Esophagus muscularis mucosa (tissue), 4 donors: Measurements from ENCODE around the gene MRPS11. TPM values are rescaled to one million over a fixed set of nuclear protein-coding genes. Genes with fewer than 3 reads are reported as not detected.

ENCODE experiments used
- DNase-seq: peaks from one replicate; pipeline ENCODE4 v3.0.0-alpha.2; 2017; ENCODE audit errors: extremely low spot score
- H3K27ac ChIP-seq, 4 donors: fragments of 200-600 bp; sonication (generic); replicated peaks in 1 of 4; 1 replicate in 3 of 4; 2 replicates in 1 of 4; pipeline ENCODE4 v1.5.1; 2016 to 2019; ENCODE audit warnings: mild to moderate bottlenecking in 1 of 4
- H3K27me3 ChIP-seq, 4 donors: fragments of 200-600 bp; sonication (generic); one replicate each; pipeline versions ENCODE4 v1.5.1 to v1.6.0; 2016 to 2019
- H3K36me3 ChIP-seq, 4 donors: fragments of 200-600 bp; sonication (generic); one replicate each; pipeline ENCODE4 v1.5.1; 2016 to 2019
- H3K4me1 ChIP-seq, 4 donors: fragments of 200-600 bp; sonication (generic); one replicate each; pipeline ENCODE4 v1.5.1; 2016 to 2019
- H3K4me3 ChIP-seq, 4 donors: fragments of 200-600 bp; sonication (generic); 1 replicate in 2 of 4; 2 replicates in 2 of 4; pipeline ENCODE4 v1.5.1; 2016 to 2019; ENCODE audit warnings: mild to moderate bottlenecking in 4 of 4, moderate library complexity in 1 of 4
- H3K9me3 ChIP-seq, 4 donors: fragments of 200-600 bp; sonication (generic); 1 replicate in 3 of 4; 2 replicates in 1 of 4; pipeline ENCODE4 v1.5.1; 2016 to 2019
- EP300 ChIP-seq: sonication (generic); formaldehyde crosslinking; IDR thresholded peaks from one replicate; pipeline ENCODE4 v1.6.1; 2017; ENCODE audit warnings: antibody characterized with exemption
- POLR2A ChIP-seq: fragments of 450-650 bp; IDR thresholded peaks from one replicate; pipeline ENCODE4 v1.6.1; 2017; ENCODE audit warnings: antibody characterized with exemption, moderate library complexity, mild to moderate bottlenecking, low read depth
- POLR2AphosphoS5 ChIP-seq, 2 donors: sonication (generic); formaldehyde crosslinking; IDR thresholded peaks; one replicate each; pipeline ENCODE4 v1.6.1; 2017; ENCODE audit warnings: antibody characterized with exemption in 2 of 2
- whole genome bisulfite sequencing: methylation state at CpG from one replicate; pipeline ENCODE4 v1.1.5; 2018; 5-methylcytosine and 5-hydroxymethylcytosine counted together
- intact Hi-C: fragments of 100-400 bp; cut with DNase I; formaldehyde crosslinking; loops from one replicate; pipeline ENCODE4 v1.15.1; 2023
- total RNA-seq, 4 donors: library from RNA; depleted of rRNA; stranded (reverse); fragments of >200 nt; gene quantifications; one replicate each; pipeline versions ENCODE4 v1.1.0 to v1.2.1, GENCODE V29; 2016
- TF ChIP-seq, protein P1 (sequence below), 3 experiments: fragments of 200-600 bp in 2 of 3; fragments of 450-650 bp in 1 of 3; sonication (generic) in 2 of 3; IDR thresholded peaks; one replicate each; pipeline ENCODE4 v1.5.1; 2017 to 2019; ENCODE audit warnings: antibody characterized with exemption in 3 of 3, mild to moderate bottlenecking in 2 of 3, moderate library complexity in 1 of 3

MRPS11 gene
- total RNA-seq, 4 donors from 2014 or later = 25.7 to 44.9 (median 34.2) TPM

DNA sequence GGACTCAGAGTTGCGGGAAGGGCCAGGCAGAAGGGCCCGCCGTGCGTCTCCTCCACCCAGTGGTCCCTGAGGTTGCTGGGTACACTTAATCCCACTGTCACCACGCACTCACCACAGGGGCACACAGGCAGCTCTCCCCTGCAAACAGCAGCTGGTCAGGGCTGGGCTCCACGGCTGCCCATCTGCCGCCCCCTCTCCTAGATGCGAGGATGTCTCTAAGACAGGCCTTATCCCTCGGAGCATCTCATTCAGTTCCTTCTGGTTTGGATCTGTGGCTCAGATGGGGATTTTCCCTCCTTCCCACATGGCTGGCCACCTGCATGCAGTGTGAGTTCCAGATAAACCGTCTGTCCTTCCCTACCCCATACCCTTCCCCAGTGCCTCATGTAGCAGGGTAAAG lies 26.3 kb downstream of the MRPS11 start:
- no peak for DNase-seq
- H3K27me3 ChIP-seq = no peaks in the 10 kb centered on the region
- peaks cover 0 to 4% (median 0%) of the 10 kb centered on the region in 4 donors for H3K4me1 ChIP-seq
- TF ChIP-seq POLR2AphosphoS5 (IDR thresholded peaks at IDR 0.05) (no peak), EP300 (no peak), POLR2A (no peak)
- TF ChIP-seq, protein P1, sequence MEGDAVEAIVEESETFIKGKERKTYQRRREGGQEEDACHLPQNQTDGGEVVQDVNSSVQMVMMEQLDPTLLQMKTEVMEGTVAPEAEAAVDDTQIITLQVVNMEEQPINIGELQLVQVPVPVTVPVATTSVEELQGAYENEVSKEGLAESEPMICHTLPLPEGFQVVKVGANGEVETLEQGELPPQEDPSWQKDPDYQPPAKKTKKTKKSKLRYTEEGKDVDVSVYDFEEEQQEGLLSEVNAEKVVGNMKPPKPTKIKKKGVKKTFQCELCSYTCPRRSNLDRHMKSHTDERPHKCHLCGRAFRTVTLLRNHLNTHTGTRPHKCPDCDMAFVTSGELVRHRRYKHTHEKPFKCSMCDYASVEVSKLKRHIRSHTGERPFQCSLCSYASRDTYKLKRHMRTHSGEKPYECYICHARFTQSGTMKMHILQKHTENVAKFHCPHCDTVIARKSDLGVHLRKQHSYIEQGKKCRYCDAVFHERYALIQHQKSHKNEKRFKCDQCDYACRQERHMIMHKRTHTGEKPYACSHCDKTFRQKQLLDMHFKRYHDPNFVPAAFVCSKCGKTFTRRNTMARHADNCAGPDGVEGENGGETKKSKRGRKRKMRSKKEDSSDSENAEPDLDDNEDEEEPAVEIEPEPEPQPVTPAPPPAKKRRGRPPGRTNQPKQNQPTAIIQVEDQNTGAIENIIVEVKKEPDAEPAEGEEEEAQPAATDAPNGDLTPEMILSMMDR (IDR thresholded peaks at IDR 0.05) = no peak
- peaks cover 0 to 40% (median 9%) of the 10 kb centered on the region in 4 donors for H3K36me3 ChIP-seq
- H3K9me3 ChIP-seq = no peaks in the 10 kb centered on the region
- intact Hi-C loops = no loop called here
- no peak overlapping the region for H3K4me3 ChIP-seq
- WGBS = 89% methylated on average over 10 of the region's 10 CpGs
- no peak overlapping the region for H3K27ac ChIP-seq

DNA sequence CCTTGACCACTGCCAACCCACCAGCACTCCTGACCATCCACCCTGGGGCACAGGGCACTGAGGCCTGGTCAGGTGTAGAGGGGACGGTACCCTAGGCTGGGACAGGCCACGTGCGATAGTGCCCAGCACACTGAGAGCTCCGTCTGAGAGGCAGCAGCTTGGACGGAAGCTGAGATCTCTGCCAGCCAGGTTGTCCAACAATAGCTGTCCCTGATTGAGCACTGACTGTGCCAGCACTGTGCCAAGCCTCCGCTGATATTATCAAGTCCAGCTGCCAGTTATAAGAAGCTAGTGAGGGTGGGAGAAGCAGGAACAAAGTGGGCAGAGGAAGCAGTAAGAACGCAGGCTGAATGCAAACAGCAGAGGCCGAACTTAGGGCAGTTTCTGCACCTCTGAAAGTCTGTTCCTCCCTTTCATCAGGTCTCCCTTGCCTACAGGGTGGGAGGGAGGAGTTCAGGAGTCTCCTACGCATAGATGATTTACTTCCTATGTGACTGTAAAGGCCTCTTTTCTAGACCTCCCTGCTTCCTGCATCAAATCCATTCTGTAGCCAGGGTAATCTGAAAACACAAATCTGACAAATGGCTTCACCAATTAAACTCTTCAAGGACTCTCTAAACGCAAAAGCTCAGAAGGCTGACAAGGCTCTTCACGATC lies 29.7 kb downstream of the MRPS11 start:
- DNase-seq = no peak
- peaks cover 0 to 4% (median 0%) of the 10 kb centered on the region in 4 donors for H3K4me1 ChIP-seq
- no peak overlapping the region for H3K4me3 ChIP-seq
- intact Hi-C loops = no loop called here
- no peak overlapping the region for H3K27ac ChIP-seq
- TF ChIP-seq POLR2A (no peak), EP300 (no peak), POLR2AphosphoS5 (IDR thresholded peaks at IDR 0.05) (no peak)
- TF ChIP-seq, protein P1 (IDR thresholded peaks at IDR 0.05) = no peak
- 76% methylated on average over 11 of the region's 11 CpGs for WGBS
- no peaks in the 10 kb centered on the region for H3K27me3 ChIP-seq
- H3K36me3 ChIP-seq = peaks cover 0 to 55% (median 9%) of the 10 kb centered on the region in 4 donors
- H3K9me3 ChIP-seq = no peaks in the 10 kb centered on the region

DNA sequence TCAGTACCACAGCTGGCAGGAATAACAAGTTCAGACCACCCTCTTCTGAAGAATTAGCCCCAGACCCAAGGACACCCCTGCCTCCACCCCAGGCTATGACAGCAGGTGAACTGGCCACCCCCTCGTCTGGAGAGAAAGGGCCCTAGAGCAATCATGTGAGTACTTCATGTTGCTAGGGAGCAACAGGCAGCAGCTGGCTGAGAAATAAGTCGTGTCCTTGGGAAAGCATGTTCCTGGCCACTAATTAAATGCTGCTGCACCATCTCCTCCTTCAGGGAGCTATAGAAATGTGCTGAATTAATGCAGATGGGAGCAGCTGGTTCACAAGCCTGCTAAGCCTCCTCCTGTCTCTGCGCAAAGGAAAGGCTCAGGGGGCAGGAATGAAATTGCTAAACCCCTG lies 31.5 kb downstream of the MRPS11 start:
- TF ChIP-seq, protein P1 (IDR thresholded peaks at IDR 0.05) = no peak
- TF ChIP-seq POLR2AphosphoS5 (IDR thresholded peaks at IDR 0.05) (no peak), POLR2A (no peak), EP300 (no peak)
- Histone ChIP-seq H3K36me3 (peaks cover 0 to 65% (median 16%) of the 10 kb centered on the region in 4 donors), H3K27me3 (no peaks in the 10 kb centered on the region), H3K27ac (no peak overlapping the region), H3K4me3 (no peak overlapping the region), H3K9me3 (no peaks in the 10 kb centered on the region), H3K4me1 (peaks cover 0 to 4% (median 0%) of the 10 kb centered on the region in 4 donors)
- intact Hi-C loops = no loop called here
- no peak for DNase-seq
- WGBS = 76% methylated on average over 3 of the region's 3 CpGs

DNA sequence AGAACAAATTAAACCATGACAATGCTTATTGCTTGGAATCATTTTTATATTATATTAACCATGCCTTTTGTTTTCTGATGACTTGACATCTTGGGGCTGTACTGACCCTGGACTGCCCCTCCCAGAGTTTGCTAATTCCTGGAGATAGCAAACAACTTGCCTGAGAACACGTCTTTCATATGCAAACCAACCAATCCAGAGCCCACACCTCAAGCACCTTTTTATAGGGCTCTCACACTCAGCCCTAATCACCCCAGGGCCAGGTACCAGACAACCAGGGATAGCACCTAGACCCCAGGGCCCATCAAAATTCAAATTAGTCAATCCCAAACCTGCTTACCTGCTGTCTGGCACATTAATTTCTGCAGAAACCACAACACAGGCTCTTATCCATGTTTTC lies 36.9 kb downstream of the MRPS11 start:
- Histone ChIP-seq H3K4me1 (no peaks in the 10 kb centered on the region), H3K27ac (no peak overlapping the region), H3K27me3 (no peaks in the 10 kb centered on the region), H3K9me3 (no peaks in the 10 kb centered on the region), H3K36me3 (peaks cover 18 to 76% (median 45%) of the 10 kb centered on the region in 4 donors), H3K4me3 (no peak overlapping the region)
- intact Hi-C loops = no loop called here
- 75% methylated on average over 1 of the region's 1 CpG for WGBS
- DNase-seq = no peak
- TF ChIP-seq, protein P1 (IDR thresholded peaks at IDR 0.05) = no peak
- TF ChIP-seq EP300 = no peak
- no peak for TF ChIP-seq POLR2AphosphoS5 (IDR thresholded peaks at IDR 0.05)
- TF ChIP-seq POLR2A = no peak

DNA sequence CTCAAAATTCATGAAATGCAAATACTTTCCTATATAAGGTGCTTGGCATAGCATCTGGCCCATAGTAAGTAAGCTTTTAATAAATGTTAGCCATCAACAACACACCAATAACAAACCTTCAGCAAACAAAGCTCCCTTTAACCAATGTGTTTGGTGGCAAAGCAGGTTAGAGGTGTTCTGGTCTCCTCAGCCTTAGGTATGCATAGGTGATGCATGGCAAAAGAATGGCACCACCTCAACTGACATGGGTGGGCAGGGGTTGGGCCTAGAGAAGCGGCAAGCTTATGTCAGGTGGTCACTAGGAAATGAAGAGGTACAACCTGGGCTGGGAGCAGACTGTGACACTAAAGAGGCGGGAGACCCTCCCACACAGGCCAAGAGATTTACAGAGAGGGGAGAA lies 38.2 kb downstream of the MRPS11 start:
- intact Hi-C loops = no loop called here
- no peak overlapping the region for H3K27ac ChIP-seq
- no peaks in the 10 kb centered on the region for H3K27me3 ChIP-seq
- TF ChIP-seq POLR2A (no peak), EP300 (no peak), POLR2AphosphoS5 (IDR thresholded peaks at IDR 0.05) (no peak)
- TF ChIP-seq, protein P1 (IDR thresholded peaks at IDR 0.05) = no peak
- H3K4me1 ChIP-seq = no peaks in the 10 kb centered on the region
- no peak for DNase-seq
- 100% methylated on average over 2 of the region's 2 CpGs for WGBS
- no peak overlapping the region for H3K4me3 ChIP-seq
- H3K36me3 ChIP-seq = peaks cover 18 to 80% (median 56%) of the 10 kb centered on the region in 4 donors
- H3K9me3 ChIP-seq = no peaks in the 10 kb centered on the region
